ENCODE data around the gene VPS4B.
A peak's percentile ranks its signal among the peaks of the same experiment; 100 is the strongest.
"Not testable (repeated sequence)": the region's sequence is repeated elsewhere in the genome, so short reads cannot be mapped to it uniquely, and the experiment has no call there.

Gene VPS4B

GRCh38 chr18:63367053-63367953 lies 55.0 kb downstream of the VPS4B start, which contains the start of gene KDSR:
Gene KDSR (minus strand): TSS chr18:63367206. CDS start chr18:63367118, 88 bp downstream.
- peak; percentile 99 for DNase-seq

GRCh38 chr18:63366213-63367052 lies 55.8 kb downstream of the VPS4B start:
- peak; percentile 34 for DNase-seq

GRCh38 chr18:63365876-63366212 lies 56.4 kb downstream of the VPS4B start:
- DNase-seq, result no peak

- DNase-seq, result no peak
These were observed 58.3 kb downstream of the VPS4B start for GRCh38 chr18:63363951-63364350.

- DNase-seq, result not testable (repeated sequence)
These were observed 58.9 kb downstream of the VPS4B start for GRCh38 chr18:63363420-63363819.

GRCh38 chr18:63356272-63356896 lies 65.9 kb downstream of the VPS4B start:
- DNase-seq, result no peak

GRCh38 chr18:63350230-63350629 lies 72.0 kb downstream of the VPS4B start:
- DNase-seq, result no peak

- no peak for DNase-seq
These were observed 73.7 kb downstream of the VPS4B start for GRCh38 chr18:63348508-63349136.

GRCh38 chr18:63346480-63347183 lies 75.6 kb downstream of the VPS4B start:
- no peak for DNase-seq

GRCh38 chr18:63346031-63346430 lies 76.2 kb downstream of the VPS4B start:
- peak; percentile 17 for DNase-seq

GRCh38 chr18:63344918-63345317 lies 77.4 kb downstream of the VPS4B start:
- no peak for DNase-seq

- DNase-seq, result no peak
These were observed 78.0 kb downstream of the VPS4B start for GRCh38 chr18:63344263-63344662.

- DNase-seq, result no peak
These were observed 80.1 kb downstream of the VPS4B start for GRCh38 chr18:63342206-63342605.

GRCh38 chr18:63339920-63340484 lies 82.3 kb downstream of the VPS4B start:
- DNase-seq, result peak; percentile 18

Data from NCI-H1105 treated with DMSO at 0.1 percent for 48 hours (cell line).